GM13977 (cell line): ENCODE measurements around the gene GTPBP1.

ENCODE experiments used
- DNase-seq: peaks from one replicate; pipeline ENCODE4 v3.0.0; 2012; ENCODE audit warnings: low spot score
- CTCF ChIP-seq: IDR thresholded peaks from 2 replicates; pipeline ENCODE4 v1.5.1; 2012; ENCODE audit warnings: mild to moderate bottlenecking, control low read depth; ENCODE audit not compliant: insufficient read depth; ENCODE audit errors: extremely low read depth, missing control alignments
- in situ Hi-C: fragments of 300-500 bp; cut with MboI; formaldehyde crosslinking; loops from one replicate; pipeline ENCODE4 v1.12.0; 2022; ENCODE audit warnings: low sequenced_read_pairs, low pct_unique_long_range_greater_than_20kb, mixed read lengths, inconsistent platforms; ENCODE audit not compliant: unreplicated experiment

Gene GTPBP1

GRCh38 chr22:38733724-38734381, 28.1 kb downstream of the GTPBP1 start:
- in situ Hi-C loops: no loop called here
- DNase-seq: no peak
- TF ChIP-seq CTCF: no peak

GRCh38 chr22:38734421-38735100, 28.8 kb downstream of the GTPBP1 start:
- no peak for DNase-seq
- no peak for TF ChIP-seq CTCF
- in situ Hi-C loops: no loop called here

GRCh38 chr22:38735126-38735464, 29.4 kb downstream of the GTPBP1 start:
- TF ChIP-seq CTCF: no peak
- in situ Hi-C loops: no loop called here
- DNase-seq: no peak

- no peak for DNase-seq
- in situ Hi-C loops: no loop called here
- TF ChIP-seq CTCF: no peak
Measured at GRCh38 chr22:38735465-38736256, 29.9 kb downstream of the GTPBP1 start.

- in situ Hi-C loops: no loop called here
- TF ChIP-seq CTCF: no peak
- no peak for DNase-seq
Measured at GRCh38 chr22:38736257-38736570, 30.5 kb downstream of the GTPBP1 start.

GRCh38 chr22:38737302-38738060, 31.7 kb downstream of the GTPBP1 start:
- no peak for TF ChIP-seq CTCF
- no peak for DNase-seq
- in situ Hi-C loops: no loop called here
